Activated gamma-delta T cell treated with Interleukin-2 at 50 U/mL for 16 hours (primary cell): Measurements from ENCODE around the gene PCDH19.
"Not testable (repeated sequence)": the region's sequence is repeated elsewhere in the genome, so short reads cannot be mapped to it uniquely, and the experiment has no call there.

Experiments used
- DNase-seq: peaks from one replicate; pipeline ENCODE4 v3.0.0-alpha.2; 2020

PCDH19 gene

GRCh38 chrX:100409610-100410590 lies at the start of gene PCDH19:
TSS of gene PCDH19 (minus strand) at chrX:100410273. CDS start at chrX:100408597, 1,676 bp downstream.
- no peak for DNase-seq

GRCh38 chrX:100449696-100450608 lies 39.9 kb upstream of the PCDH19 start:
- no peak for DNase-seq

GRCh38 chrX:100447655-100448397 lies 37.8 kb upstream of the PCDH19 start:
- DNase-seq: no peak

GRCh38 chrX:100445593-100445992 lies 35.5 kb upstream of the PCDH19 start:
- DNase-seq: no peak

GRCh38 chrX:100441321-100441720 lies 31.2 kb upstream of the PCDH19 start:
- not testable (repeated sequence) for DNase-seq

GRCh38 chrX:100440006-100440405 lies 29.9 kb upstream of the PCDH19 start:
- no peak for DNase-seq

GRCh38 chrX:100435726-100436125 lies 25.7 kb upstream of the PCDH19 start:
- no peak for DNase-seq

- DNase-seq: no peak
Measured at GRCh38 chrX:100424012-100424411, 13.9 kb upstream of the PCDH19 start.

GRCh38 chrX:100418556-100418955 lies 8.5 kb upstream of the PCDH19 start:
- no peak for DNase-seq

GRCh38 chrX:100417681-100418080 lies 7.6 kb upstream of the PCDH19 start:
- DNase-seq: no peak

GRCh38 chrX:100413229-100413628 lies 3.2 kb upstream of the PCDH19 start:
- DNase-seq: no peak

GRCh38 chrX:100411802-100412715 lies 2.0 kb upstream of the PCDH19 start:
- no peak for DNase-seq

- no peak for DNase-seq
Measured at GRCh38 chrX:100410901-100411801, 1.1 kb upstream of the PCDH19 start.

- DNase-seq: no peak
Measured at GRCh38 chrX:100408713-100409609, 1.1 kb downstream of the PCDH19 start.

- DNase-seq: no peak
Measured at GRCh38 chrX:100407784-100408712, 2.0 kb downstream of the PCDH19 start.

- no peak for DNase-seq
Measured at GRCh38 chrX:100407147-100407783, 2.8 kb downstream of the PCDH19 start.

GRCh38 chrX:100405424-100405823 lies 4.6 kb downstream of the PCDH19 start:
- DNase-seq: no peak

- no peak for DNase-seq
Measured at GRCh38 chrX:100404851-100405250, 5.2 kb downstream of the PCDH19 start.
